PC-3 (cell line): ENCODE data around the gene TMEM171. TPM values are rescaled to one million over a fixed set of nuclear protein-coding genes. Genes with fewer than 3 reads are reported as not detected.
A peak's percentile ranks its signal among the peaks of the same experiment; 100 is the strongest.

Source experiments
- ATAC-seq: fragments of 200-7000 bp; cut with Tn5 transposase; 2 replicates; pipeline ENCODE4 v1.9.1; 2020; ENCODE audit warnings: mild to moderate bottlenecking, moderate library complexity
- BruUV-seq: library from RNA; stranded (reverse); fragments of 400-500 nt; replicated peaks from 2 replicates; lab custom pipeline; 2021; lab: Mats Ljungman, UMichigan
- CTCF ChIA-PET: fragments of 300-600 bp; sonication (Branson Sonifier 250); formaldehyde crosslinking; loops from one replicate; lab custom pipeline; 2022; ENCODE audit warnings: antibody characterized with exemption; lab: Charles Lee
- POLR2A ChIA-PET: fragments of 300-600 bp; sonication (Branson Sonifier 250); formaldehyde crosslinking; loops from one replicate; lab custom pipeline; 2022; ENCODE audit warnings: antibody characterized with exemption; ENCODE audit not compliant: unreplicated experiment; lab: Charles Lee
- DNase-seq: peaks from one replicate; pipeline ENCODE4 v3.0.0-alpha.2; 2015
- H2AFZ ChIP-seq: fragments of 300-600 bp; sonication (generic); 2 replicates; pipeline ENCODE4 v1.6.0; 2016; ENCODE audit warnings: antibody characterized with exemption, low read length
- H3F3A ChIP-seq: fragments of 300-600 bp; sonication (generic); one replicate; pipeline ENCODE4 v1.6.0; 2017; ENCODE audit warnings: antibody characterized with exemption, low read length, control low read depth, mild to moderate bottlenecking; ENCODE audit not compliant: unreplicated experiment
- H3K27ac ChIP-seq: fragments of 300-600 bp; sonication (generic); 2 replicates; pipeline ENCODE4 v1.5.1; 2016; ENCODE audit warnings: mild to moderate bottlenecking, low read length
- H3K27me3 ChIP-seq: fragments of 300-600 bp; sonication (generic); 2 replicates; pipeline ENCODE4 v1.6.1; 2016; ENCODE audit warnings: low read length, mixed read lengths
- H3K36me3 ChIP-seq: fragments of 300-600 bp; sonication (generic); 2 replicates; pipeline ENCODE4 v1.6.1; 2016; ENCODE audit warnings: low read depth, mixed run types, low read length, mixed read lengths
- H3K4me1 ChIP-seq: fragments of 300-600 bp; sonication (generic); 2 replicates; pipeline ENCODE4 v1.5.1; 2016; ENCODE audit warnings: low read length; ENCODE audit not compliant: insufficient read depth
- H3K4me2 ChIP-seq: fragments of 300-600 bp; sonication (generic); 2 replicates; pipeline ENCODE4 v1.6.0; 2016; ENCODE audit warnings: low read length
- H3K4me3 ChIP-seq: fragments of 300-600 bp; sonication (generic); 2 replicates; pipeline ENCODE4 v1.5.1; 2016; ENCODE audit warnings: mild to moderate bottlenecking, low read length, mixed read lengths
- H3K79me2 ChIP-seq: fragments of 300-600 bp; sonication (generic); 2 replicates; pipeline ENCODE4 v1.6.1; 2017; ENCODE audit warnings: low read length, mixed read lengths
- H3K9ac ChIP-seq: fragments of 300-600 bp; sonication (generic); 2 replicates; pipeline ENCODE4 v1.6.0; 2016; ENCODE audit warnings: mild to moderate bottlenecking, low read length
- H3K9me2 ChIP-seq: fragments of 300-600 bp; sonication (generic); replicated peaks from 2 replicates; pipeline ENCODE4 v1.6.1; 2016; ENCODE audit warnings: mixed run types, low read length, mixed read lengths
- H3K9me3 ChIP-seq: fragments of 300-600 bp; sonication (generic); 2 replicates; pipeline ENCODE4 v1.6.1; 2016; ENCODE audit warnings: low read length, mixed read lengths
- H4K20me1 ChIP-seq: fragments of 300-600 bp; sonication (generic); 2 replicates; pipeline ENCODE4 v1.6.1; 2016; ENCODE audit warnings: low read length, mixed read lengths
- CTCF ChIP-seq: fragments of 300-600 bp; sonication (generic); conservative IDR thresholded peaks from 2 replicates; pipeline ENCODE4 v1.5.1; 2017; ENCODE audit warnings: antibody characterized with exemption, low read depth, mild to moderate bottlenecking, low read length
- EZH2 ChIP-seq: fragments of 300-600 bp; sonication (generic); IDR thresholded peaks from one replicate; pipeline ENCODE4 v1.6.1; 2017; ENCODE audit warnings: antibody characterized with exemption, mild to moderate bottlenecking, low read length; ENCODE audit not compliant: unreplicated experiment
- EZH2phosphoT487 ChIP-seq: fragments of 300-600 bp; sonication (generic); IDR thresholded peaks from 2 replicates; pipeline ENCODE4 v1.6.1; 2018; ENCODE audit warnings: mild to moderate bottlenecking, antibody characterized with exemption, low read length, borderline replicate concordance
- intact Hi-C: fragments of 100-400 bp; cut with micrococcal nuclease; formaldehyde crosslinking; loops from 2 replicates; pipeline ENCODE4 v1.9.0; 2023
- total RNA-seq: library from RNA; depleted of rRNA; stranded (reverse); fragments of >200 nt; gene quantifications from 2 replicates; pipeline ENCODE4 v1.2.3, GENCODE V29; 2014

TMEM171 gene
- total RNA-seq, 1 experiment from 2014 or later: 1.8 TPM

DNA sequence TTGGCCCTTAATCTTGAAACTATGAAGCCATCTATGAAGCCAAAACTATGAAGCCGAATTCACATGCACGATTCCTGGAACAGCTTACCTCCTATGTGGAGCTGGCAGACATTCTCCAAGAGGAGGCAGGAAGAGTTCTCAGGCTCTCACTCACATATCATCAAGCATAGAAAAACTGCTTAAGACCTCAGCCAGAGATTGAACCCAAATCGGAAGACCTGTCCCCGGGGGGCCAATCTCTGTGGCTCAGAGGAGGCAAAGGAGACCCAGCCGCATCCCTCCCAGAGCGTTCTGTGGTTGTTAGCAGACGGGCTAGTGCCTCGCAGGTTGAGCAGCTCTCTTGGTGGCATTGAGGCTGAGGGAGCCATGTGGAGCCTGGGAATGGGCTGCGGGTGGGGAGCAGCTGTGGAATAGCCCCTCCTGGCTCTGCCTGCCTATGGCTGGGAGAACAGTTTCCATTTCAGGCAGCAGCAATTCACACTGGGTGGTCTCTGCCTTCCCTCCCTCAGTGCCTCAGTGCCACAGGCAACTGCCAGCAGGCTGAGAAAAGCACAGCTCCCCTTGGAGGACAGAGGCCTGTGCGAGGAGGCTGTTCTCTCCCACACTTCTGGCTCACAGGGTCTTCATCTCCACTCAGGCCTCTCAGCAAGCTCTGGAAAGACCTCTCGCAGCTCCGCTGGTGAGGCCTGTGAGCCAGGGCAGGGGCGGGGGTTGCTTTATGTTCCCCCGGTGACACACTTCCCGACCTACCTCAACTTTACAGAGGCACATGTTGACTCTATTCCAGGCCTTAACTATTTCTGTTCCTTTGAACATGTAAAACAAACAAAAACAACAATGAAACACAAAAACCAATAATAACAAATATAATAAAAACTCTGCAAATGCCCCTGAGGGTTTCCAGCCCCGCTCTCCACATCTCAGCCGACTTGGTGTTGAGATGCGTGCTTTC, 35.2 kb downstream of the TMEM171 start:
- TF ChIP-seq CTCF: no peak
- TF ChIP-seq EZH2phosphoT487: no peak
- no peak for TF ChIP-seq EZH2
- H3K4me1 ChIP-seq: peaks cover 3% of the 10 kb centered on the region; the same call in 1 of the 2 replicates
- no peaks in the 10 kb centered on the region for H3F3A ChIP-seq
- no peaks in the 10 kb centered on the region for H3K79me2 ChIP-seq
- no peak overlapping the region for H3K9ac ChIP-seq
- POLR2A ChIA-PET: no interaction called here
- no TSS peak for BruUV-seq
- DNase-seq (no peak), ATAC-seq (no peak)
- no peak overlapping the region for H3K4me3 ChIP-seq
- no peaks in the 10 kb centered on the region for H3K27me3 ChIP-seq
- no peak overlapping the region for H3K27ac ChIP-seq
- no peaks in the 10 kb centered on the region for H3K9me2 ChIP-seq
- CTCF ChIA-PET: no interaction called here
- H3K4me2 ChIP-seq: no peak overlapping the region
- H2AFZ ChIP-seq: no peak overlapping the region
- no peaks in the 10 kb centered on the region for H3K9me3 ChIP-seq
- no peaks in the 10 kb centered on the region for H4K20me1 ChIP-seq
- H3K36me3 ChIP-seq: no peaks in the 10 kb centered on the region
- intact Hi-C loops: no loop called here

GRCh38 chr5:73157414-73158303, 37.3 kb downstream of the TMEM171 start:
- H3K4me1 ChIP-seq: peaks cover 3% of the 10 kb centered on the region; the same call in 1 of the 2 replicates
- peak; percentile 54 for ATAC-seq
- H3K27ac ChIP-seq: no peak overlapping the region
- ChIA-PET POLR2A (no interaction called here), CTCF (no interaction called here)
- BruUV-seq: no TSS peak
- H3K9ac ChIP-seq: no peak overlapping the region
- no peak overlapping the region for H2AFZ ChIP-seq
- no peaks in the 10 kb centered on the region for H3K27me3 ChIP-seq
- no peaks in the 10 kb centered on the region for H4K20me1 ChIP-seq
- H3K9me2 ChIP-seq: no peaks in the 10 kb centered on the region
- no peak overlapping the region for H3K4me2 ChIP-seq
- H3K4me3 ChIP-seq: no peak overlapping the region
- TF ChIP-seq EZH2: no peak
- TF ChIP-seq CTCF: no peak
- TF ChIP-seq EZH2phosphoT487: no peak
- no peak for DNase-seq
- no peaks in the 10 kb centered on the region for H3K79me2 ChIP-seq
- no peaks in the 10 kb centered on the region for H3K36me3 ChIP-seq
- intact Hi-C loops: no loop called here
- no peaks in the 10 kb centered on the region for H3F3A ChIP-seq
- no peaks in the 10 kb centered on the region for H3K9me3 ChIP-seq
